ENCODE data around the gene CTNNA1. TPM values are rescaled to one million over a fixed set of nuclear protein-coding genes. Genes with fewer than 3 reads are reported as not detected.
A peak's percentile ranks its signal among the peaks of the same experiment; 100 is the strongest.
"Not testable (repeated sequence)": the region's sequence is repeated elsewhere in the genome, so short reads cannot be mapped to it uniquely, and the experiment has no call there.

CTNNA1 gene
- total and polyA plus RNA-seq, 4 donors = 208 to 295 (median 253) TPM

- Histone ChIP-seq H3K4me1 (ENCODE audit: control insufficient read depth, insufficient read depth, low read length) (peaks cover 4% of the 10 kb centered on the region), H3K9me3 (ENCODE audit: control insufficient read depth, insufficient read depth, low read length) (no peaks in the 10 kb centered on the region), H3K27me3 (ENCODE audit: control insufficient read depth, insufficient read depth, low read length) (no peaks in the 10 kb centered on the region), H3K36me3 (ENCODE audit: control insufficient read depth, insufficient read depth, low read length) (peaks cover 6% of the 10 kb centered on the region), H3K4me3 (ENCODE audit: low read depth, low read length) (no peak overlapping the region), H3K27ac (ENCODE audit: low read depth, low read length) (no peak overlapping the region)
- DNase-seq (ENCODE audit: low read depth in 4 of 6, low spot score in 6 of 6) = no peak
- 96% methylated on average over 2 of the region's 3 CpGs for WGBS (ENCODE audit: insufficient coverage)
Measured at GRCh38 chr5:138763037-138763778, 10.0 kb downstream of the CTNNA1 start.

DNA sequence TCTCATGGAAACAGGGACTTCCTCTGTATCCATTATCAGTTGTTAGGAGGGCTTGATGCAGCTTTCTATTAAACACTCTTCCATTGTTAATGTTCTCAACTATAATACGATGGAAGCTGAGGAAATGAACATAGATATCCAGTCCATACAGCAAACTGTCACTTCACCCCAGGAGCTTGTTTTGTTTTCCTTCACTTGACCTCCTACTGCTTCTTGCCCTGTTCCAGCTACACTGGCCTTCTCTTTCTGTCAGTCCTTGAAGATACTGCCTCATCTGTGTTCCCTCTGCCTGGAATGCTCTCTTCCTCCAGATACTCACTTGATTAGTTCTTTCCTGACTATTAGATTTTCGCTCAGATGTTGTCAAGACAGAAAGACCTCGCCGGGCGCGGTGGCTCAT is 17.1 kb downstream of the CTNNA1 start:
- H3K4me3 ChIP-seq (ENCODE audit: low read depth, low read length) = no peak overlapping the region
- WGBS (ENCODE audit: insufficient coverage) = 87% methylated on average over 6 of the region's 6 CpGs
- H3K9me3 ChIP-seq (ENCODE audit: control insufficient read depth, insufficient read depth, low read length) = no peaks in the 10 kb centered on the region
- H3K27ac ChIP-seq (ENCODE audit: low read depth, low read length) = no peak overlapping the region
- no peaks in the 10 kb centered on the region for H3K36me3 ChIP-seq (ENCODE audit: control insufficient read depth, insufficient read depth, low read length)
- no peaks in the 10 kb centered on the region for H3K27me3 ChIP-seq (ENCODE audit: control insufficient read depth, insufficient read depth, low read length)
- no peak for DNase-seq (ENCODE audit: low read depth in 4 of 6, low spot score in 6 of 6)
- H3K4me1 ChIP-seq (ENCODE audit: control insufficient read depth, insufficient read depth, low read length) = peaks cover 12% of the 10 kb centered on the region

DNA sequence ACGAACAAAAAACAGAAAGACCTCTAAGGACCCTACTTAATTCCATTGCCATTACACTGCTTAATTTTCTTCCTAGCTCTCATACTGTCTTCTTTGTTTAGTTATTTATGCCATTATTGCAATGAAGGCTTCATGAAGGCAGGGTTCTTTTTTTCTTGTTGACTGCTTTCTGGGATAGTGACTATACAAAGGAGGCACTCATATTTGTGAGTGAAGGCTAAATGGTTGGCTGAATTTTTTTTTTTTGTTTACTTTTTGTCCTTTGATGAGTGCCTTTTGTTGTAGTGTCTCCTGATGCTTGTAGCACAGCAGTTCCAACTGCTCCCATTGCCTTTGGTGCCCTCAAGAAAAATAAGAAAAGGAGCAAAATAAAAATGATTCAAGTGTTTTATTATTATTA is 17.8 kb downstream of the CTNNA1 start:
- no peak for DNase-seq (ENCODE audit: low read depth in 4 of 6, low spot score in 6 of 6)
- Histone ChIP-seq H3K27ac (ENCODE audit: low read depth, low read length) (no peak overlapping the region), H3K4me1 (ENCODE audit: control insufficient read depth, insufficient read depth, low read length) (peaks cover 12% of the 10 kb centered on the region), H3K27me3 (ENCODE audit: control insufficient read depth, insufficient read depth, low read length) (no peaks in the 10 kb centered on the region), H3K9me3 (ENCODE audit: control insufficient read depth, insufficient read depth, low read length) (no peaks in the 10 kb centered on the region), H3K4me3 (ENCODE audit: low read depth, low read length) (no peak overlapping the region), H3K36me3 (ENCODE audit: control insufficient read depth, insufficient read depth, low read length) (no peaks in the 10 kb centered on the region)
- WGBS (ENCODE audit: insufficient coverage) = no CpG with 5 or more reads among the region's 1 CpG

DNA sequence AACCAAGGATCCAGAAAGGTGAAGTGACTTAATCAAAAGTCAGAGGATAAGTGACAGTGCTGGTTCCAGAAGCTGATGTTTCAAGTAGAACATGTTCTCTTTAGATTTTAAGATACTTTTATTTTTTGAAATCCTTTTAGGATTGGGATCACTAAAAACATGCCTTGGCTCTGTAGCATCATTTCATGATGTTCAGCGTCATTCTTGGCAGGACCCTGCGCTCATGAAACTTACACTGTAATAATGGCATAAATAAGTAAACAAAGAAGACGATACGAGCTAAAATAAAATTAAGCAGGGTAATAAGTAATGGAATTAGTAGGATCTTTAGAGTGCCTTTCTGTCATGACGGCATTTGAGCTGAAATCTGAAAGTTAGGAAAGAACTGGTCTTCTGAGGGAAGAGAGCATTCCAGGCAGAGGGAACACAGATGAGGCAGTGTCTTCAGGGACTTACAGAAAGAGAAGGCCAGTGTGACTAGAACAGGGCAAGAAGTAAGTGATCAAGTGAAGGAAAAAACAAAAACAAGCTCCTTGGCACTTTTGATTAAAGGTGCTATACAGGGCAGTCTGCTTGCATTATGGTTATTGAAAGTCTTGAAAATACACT is 19.9 kb downstream of the CTNNA1 start:
- no peak overlapping the region for H3K4me3 ChIP-seq (ENCODE audit: low read depth, low read length)
- WGBS (ENCODE audit: insufficient coverage) = 77% methylated on average over 1 of the region's 5 CpGs
- H3K27ac ChIP-seq (ENCODE audit: low read depth, low read length) = peak overlapping the region; percentile 33
- H3K9me3 ChIP-seq (ENCODE audit: control insufficient read depth, insufficient read depth, low read length) = no peaks in the 10 kb centered on the region
- no peak for DNase-seq (ENCODE audit: low read depth in 4 of 6, low spot score in 6 of 6)
- peaks cover 2% of the 10 kb centered on the region for H3K36me3 ChIP-seq (ENCODE audit: control insufficient read depth, insufficient read depth, low read length)
- H3K27me3 ChIP-seq (ENCODE audit: control insufficient read depth, insufficient read depth, low read length) = no peaks in the 10 kb centered on the region
- peaks cover 12% of the 10 kb centered on the region for H3K4me1 ChIP-seq (ENCODE audit: control insufficient read depth, insufficient read depth, low read length)

- 92% methylated on average over 5 of the region's 6 CpGs for WGBS (ENCODE audit: insufficient coverage)
- H3K27ac ChIP-seq (ENCODE audit: low read depth, low read length); DNase-seq (ENCODE audit: low read depth in 4 of 6, low spot score in 6 of 6); H3K27me3 ChIP-seq (ENCODE audit: control insufficient read depth, insufficient read depth, low read length); H3K9me3 ChIP-seq (ENCODE audit: control insufficient read depth, insufficient read depth, low read length); H3K36me3 ChIP-seq (ENCODE audit: control insufficient read depth, insufficient read depth, low read length); H3K4me3 ChIP-seq (ENCODE audit: low read depth, low read length): not testable (repeated sequence)
- H3K4me1 ChIP-seq (ENCODE audit: control insufficient read depth, insufficient read depth, low read length) = peaks cover 12% of the 10 kb centered on the region
Measured at GRCh38 chr5:138773624-138774023, 20.4 kb downstream of the CTNNA1 start.

DNA sequence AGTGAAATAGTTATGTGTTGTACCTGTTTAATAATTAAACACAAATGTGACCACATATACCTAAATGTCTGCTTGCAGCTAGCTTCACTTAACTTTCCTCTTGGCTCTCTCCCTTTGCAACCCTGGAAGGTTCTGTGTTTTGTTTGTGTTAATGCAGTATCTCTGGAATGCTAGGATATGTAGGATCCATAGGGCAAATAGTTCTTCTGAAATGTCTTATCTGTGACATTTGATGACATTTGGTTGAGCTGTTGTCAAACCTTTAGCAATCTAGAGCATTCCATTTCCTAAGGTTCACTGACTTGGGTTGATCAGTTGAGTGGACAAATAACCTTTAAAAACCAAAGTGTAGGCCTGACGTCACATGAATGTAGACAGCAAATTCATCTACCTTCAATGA is 21.8 kb downstream of the CTNNA1 start:
- H3K9me3 ChIP-seq (ENCODE audit: control insufficient read depth, insufficient read depth, low read length) = no peaks in the 10 kb centered on the region
- WGBS (ENCODE audit: insufficient coverage) = no CpG with 5 or more reads among the region's 1 CpG
- H3K36me3 ChIP-seq (ENCODE audit: control insufficient read depth, insufficient read depth, low read length) = peaks cover 3% of the 10 kb centered on the region
- H3K27ac ChIP-seq (ENCODE audit: low read depth, low read length) = no peak overlapping the region
- H3K4me3 ChIP-seq (ENCODE audit: low read depth, low read length) = no peak overlapping the region
- no peaks in the 10 kb centered on the region for H3K27me3 ChIP-seq (ENCODE audit: control insufficient read depth, insufficient read depth, low read length)
- peaks cover 8% of the 10 kb centered on the region for H3K4me1 ChIP-seq (ENCODE audit: control insufficient read depth, insufficient read depth, low read length)
- DNase-seq (ENCODE audit: low read depth in 4 of 6, low spot score in 6 of 6) = no peak

DNA sequence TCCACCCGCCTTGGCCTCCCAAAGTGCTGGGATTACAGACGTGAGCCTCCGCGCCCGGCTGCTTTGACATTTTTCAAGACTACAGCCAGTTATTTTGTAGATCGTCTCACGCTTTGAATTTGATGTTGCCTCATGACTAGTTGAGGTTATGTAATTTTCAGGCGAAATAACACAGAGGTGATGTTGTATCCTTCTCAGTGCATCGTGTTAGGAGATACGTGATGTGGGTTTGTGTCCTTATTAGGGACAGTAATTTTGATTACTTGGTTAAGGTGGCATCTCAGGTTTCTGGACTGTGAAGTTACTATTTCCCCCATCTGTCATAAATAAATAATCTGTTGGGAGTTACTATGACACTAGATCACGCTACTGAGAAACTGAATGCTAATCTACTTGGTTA is 25.0 kb downstream of the CTNNA1 start:
- 100% methylated on average over 8 of the region's 11 CpGs for WGBS (ENCODE audit: insufficient coverage)

GRCh38 chr5:138783976-138784375 is 30.8 kb downstream of the CTNNA1 start:
- Histone ChIP-seq H3K27ac (ENCODE audit: low read depth, low read length) (no peak overlapping the region), H3K27me3 (ENCODE audit: control insufficient read depth, insufficient read depth, low read length) (no peaks in the 10 kb centered on the region), H3K9me3 (ENCODE audit: control insufficient read depth, insufficient read depth, low read length) (no peaks in the 10 kb centered on the region), H3K4me1 (ENCODE audit: control insufficient read depth, insufficient read depth, low read length) (no peaks in the 10 kb centered on the region), H3K36me3 (ENCODE audit: control insufficient read depth, insufficient read depth, low read length) (no peaks in the 10 kb centered on the region), H3K4me3 (ENCODE audit: low read depth, low read length) (no peak overlapping the region)
- 97% methylated on average over 4 of the region's 7 CpGs for whole genome bisulfite sequencing (ENCODE audit: insufficient coverage)
- DNase-seq (ENCODE audit: low read depth in 4 of 6, low spot score in 6 of 6) = no peak

More for the DNA sequence above, 25.0 kb downstream of the CTNNA1 start:
- H3K4me3 ChIP-seq (ENCODE audit: low read depth, low read length) = no peak overlapping the region
- no peaks in the 10 kb centered on the region for H3K27me3 ChIP-seq (ENCODE audit: control insufficient read depth, insufficient read depth, low read length)
- no peaks in the 10 kb centered on the region for H3K9me3 ChIP-seq (ENCODE audit: control insufficient read depth, insufficient read depth, low read length)
- peaks cover 3% of the 10 kb centered on the region for H3K36me3 ChIP-seq (ENCODE audit: control insufficient read depth, insufficient read depth, low read length)
- no peak overlapping the region for H3K27ac ChIP-seq (ENCODE audit: low read depth, low read length)
- DNase-seq (ENCODE audit: low read depth in 4 of 6, low spot score in 6 of 6) = no peak
- no peaks in the 10 kb centered on the region for H3K4me1 ChIP-seq (ENCODE audit: control insufficient read depth, insufficient read depth, low read length)

GRCh38 chr5:138784590-138784989 is 31.4 kb downstream of the CTNNA1 start:
- Histone ChIP-seq H3K9me3 (ENCODE audit: control insufficient read depth, insufficient read depth, low read length) (no peaks in the 10 kb centered on the region), H3K36me3 (ENCODE audit: control insufficient read depth, insufficient read depth, low read length) (no peaks in the 10 kb centered on the region), H3K4me3 (ENCODE audit: low read depth, low read length) (no peak overlapping the region), H3K27me3 (ENCODE audit: control insufficient read depth, insufficient read depth, low read length) (no peaks in the 10 kb centered on the region), H3K27ac (ENCODE audit: low read depth, low read length) (no peak overlapping the region), H3K4me1 (ENCODE audit: control insufficient read depth, insufficient read depth, low read length) (no peaks in the 10 kb centered on the region)
- no peak for DNase-seq (ENCODE audit: low read depth in 4 of 6, low spot score in 6 of 6)
- WGBS (ENCODE audit: insufficient coverage) = no CpG with 5 or more reads among the region's 1 CpG

DNA sequence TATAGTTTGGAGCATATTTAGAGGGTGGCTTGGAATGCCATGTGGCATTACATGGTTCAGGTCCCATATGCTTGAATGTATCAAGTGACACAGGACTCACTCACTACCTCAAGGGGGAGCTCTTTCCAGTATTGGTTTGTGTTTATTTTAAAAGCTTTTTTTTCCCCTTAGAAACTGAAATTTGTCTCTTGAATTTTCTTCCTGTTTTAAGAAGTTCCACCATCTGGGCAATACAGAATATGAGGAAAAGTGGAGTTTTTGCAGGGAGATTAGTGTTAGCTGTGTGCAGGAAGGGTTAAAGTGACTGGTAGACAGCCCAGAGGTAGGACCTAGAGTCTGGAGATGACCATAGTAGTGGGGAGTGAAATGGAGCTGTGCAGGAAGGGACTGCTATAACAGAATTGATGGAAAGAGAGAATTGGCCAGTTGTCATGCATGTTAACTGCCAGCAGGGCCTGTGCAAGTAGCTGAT is 36.6 kb downstream of the CTNNA1 start:
- H3K4me1 ChIP-seq (ENCODE audit: control insufficient read depth, insufficient read depth, low read length) = no peaks in the 10 kb centered on the region
- no peaks in the 10 kb centered on the region for H3K27me3 ChIP-seq (ENCODE audit: control insufficient read depth, insufficient read depth, low read length)
- peak in 2 of 6 donors; percentile 45 to 57 for DNase-seq (ENCODE audit: low read depth in 4 of 6, low spot score in 6 of 6)
- H3K9me3 ChIP-seq (ENCODE audit: control insufficient read depth, insufficient read depth, low read length) = no peaks in the 10 kb centered on the region
- H3K4me3 ChIP-seq (ENCODE audit: low read depth, low read length) = no peak overlapping the region
- H3K27ac ChIP-seq (ENCODE audit: low read depth, low read length) = no peak overlapping the region
- H3K36me3 ChIP-seq (ENCODE audit: control insufficient read depth, insufficient read depth, low read length) = no peaks in the 10 kb centered on the region
